Suprapubic skin (tissue), 4 donors: ENCODE measurements around the gene ZBTB25. TPM values are rescaled to one million over a fixed set of nuclear protein-coding genes. Genes with fewer than 3 reads are reported as not detected.

Experiments used
- DNase-seq, 2 donors: peaks; one replicate each; pipeline ENCODE4 v3.0.0-alpha.2; 2019; ENCODE audit warnings: low spot score in 2 of 2
- H3K27ac ChIP-seq: fragments of 200-600 bp; sonication (generic); one replicate; pipeline ENCODE4 v1.5.1; 2019
- H3K27me3 ChIP-seq: fragments of 200-600 bp; sonication (generic); one replicate; pipeline ENCODE4 v1.5.1; 2019
- H3K36me3 ChIP-seq: fragments of 200-600 bp; sonication (generic); one replicate; pipeline ENCODE4 v1.5.1; 2019
- H3K4me1 ChIP-seq: fragments of 200-600 bp; sonication (generic); one replicate; pipeline ENCODE4 v1.5.1; 2019
- H3K4me3 ChIP-seq: fragments of 200-600 bp; sonication (generic); one replicate; pipeline ENCODE4 v1.5.1; 2019; ENCODE audit warnings: mild to moderate bottlenecking
- H3K9me3 ChIP-seq: fragments of 200-600 bp; sonication (generic); one replicate; pipeline ENCODE4 v1.5.1; 2019
- CTCF ChIP-seq, 2 donors: fragments of 200-600 bp in 1 of 2; fragments of 450-650 bp in 1 of 2; sonication (generic) in 1 of 2; IDR thresholded peaks; one replicate each; pipeline ENCODE4 v1.5.1; 2016 to 2019; ENCODE audit warnings: antibody characterized with exemption in 2 of 2, mild to moderate bottlenecking in 1 of 2, moderate library complexity in 1 of 2
- EP300 ChIP-seq: sonication (generic); formaldehyde crosslinking; IDR thresholded peaks from one replicate; pipeline ENCODE4 v1.6.1; 2017; ENCODE audit warnings: antibody characterized with exemption
- POLR2A ChIP-seq, 2 donors: fragments of 450-650 bp; IDR thresholded peaks; one replicate each; pipeline ENCODE4 v1.6.1; 2017; ENCODE audit warnings: antibody characterized with exemption in 2 of 2, mild to moderate bottlenecking in 2 of 2, moderate library complexity in 2 of 2
- POLR2AphosphoS5 ChIP-seq, 3 donors: sonication (generic); formaldehyde crosslinking; IDR thresholded peaks; one replicate each; pipeline ENCODE4 v1.6.1; 2017; ENCODE audit warnings: antibody characterized with exemption in 3 of 3
- WGBS: methylation state at CpG from one replicate; pipeline ENCODE4 v1.1.5; 2018; 5-methylcytosine and 5-hydroxymethylcytosine counted together
- total RNA-seq, 4 donors: library from RNA; depleted of rRNA; stranded (reverse); fragments of >200 nt; gene quantifications; one replicate each; pipeline ENCODE4 v1.1.0, GENCODE V29; 2016

Gene ZBTB25
- total RNA-seq, 4 donors from 2014 or later = 5.9 to 29.9 (median 11.4) TPM

GRCh38 chr14:64412237-64412636, 91.4 kb downstream of the ZBTB25 start:
- Histone ChIP-seq H3K27ac (no peak overlapping the region), H3K9me3 (no peaks in the 10 kb centered on the region), H3K4me1 (no peaks in the 10 kb centered on the region), H3K27me3 (no peaks in the 10 kb centered on the region), H3K4me3 (no peak overlapping the region), H3K36me3 (peaks cover 37% of the 10 kb centered on the region)
- DNase-seq = no peak
- 93% methylated on average over 1 of the region's 1 CpG for WGBS
- TF ChIP-seq POLR2AphosphoS5 (IDR thresholded peaks at IDR 0.05) = no peak
- TF ChIP-seq CTCF (IDR thresholded peaks at IDR 0.05) = no peak
- no peak for TF ChIP-seq POLR2A (IDR thresholded peaks at IDR 0.05)
- no peak for TF ChIP-seq EP300

GRCh38 chr14:64411001-64411400, 92.6 kb downstream of the ZBTB25 start:
- Histone ChIP-seq H3K27me3 (no peaks in the 10 kb centered on the region), H3K4me3 (no peak overlapping the region), H3K27ac (no peak overlapping the region), H3K9me3 (no peaks in the 10 kb centered on the region), H3K36me3 (peaks cover 34% of the 10 kb centered on the region), H3K4me1 (no peaks in the 10 kb centered on the region)
- no peak for DNase-seq
- WGBS = 96% methylated on average over 4 of the region's 4 CpGs
- no peak for TF ChIP-seq EP300
- no peak for TF ChIP-seq POLR2A (IDR thresholded peaks at IDR 0.05)
- no peak for TF ChIP-seq CTCF (IDR thresholded peaks at IDR 0.05)
- TF ChIP-seq POLR2AphosphoS5 (IDR thresholded peaks at IDR 0.05) = no peak

- no peak for TF ChIP-seq POLR2A (IDR thresholded peaks at IDR 0.05)
- no peak for TF ChIP-seq EP300
- TF ChIP-seq CTCF (IDR thresholded peaks at IDR 0.05) = no peak
- TF ChIP-seq POLR2AphosphoS5 (IDR thresholded peaks at IDR 0.05) = no peak
- Histone ChIP-seq H3K27ac (no peak overlapping the region), H3K4me3 (no peak overlapping the region), H3K36me3 (peaks cover 27% of the 10 kb centered on the region), H3K4me1 (no peaks in the 10 kb centered on the region), H3K9me3 (no peaks in the 10 kb centered on the region), H3K27me3 (no peaks in the 10 kb centered on the region)
- no peak for DNase-seq
- 92% methylated on average over 5 of the region's 5 CpGs for WGBS
Measured at GRCh38 chr14:64410084-64410774, 93.4 kb downstream of the ZBTB25 start.

GRCh38 chr14:64409126-64409920, 94.3 kb downstream of the ZBTB25 start:
- Histone ChIP-seq H3K36me3 (peaks cover 31% of the 10 kb centered on the region), H3K27ac (no peak overlapping the region), H3K27me3 (no peaks in the 10 kb centered on the region), H3K4me3 (no peak overlapping the region), H3K4me1 (no peaks in the 10 kb centered on the region), H3K9me3 (no peaks in the 10 kb centered on the region)
- DNase-seq = no peak
- 91% methylated on average over 7 of the region's 7 CpGs for WGBS
- no peak for TF ChIP-seq POLR2A (IDR thresholded peaks at IDR 0.05)
- TF ChIP-seq CTCF (IDR thresholded peaks at IDR 0.05) = no peak
- TF ChIP-seq EP300 = no peak
- no peak for TF ChIP-seq POLR2AphosphoS5 (IDR thresholded peaks at IDR 0.05)

- Histone ChIP-seq H3K4me1 (no peaks in the 10 kb centered on the region), H3K9me3 (no peaks in the 10 kb centered on the region), H3K4me3 (no peak overlapping the region), H3K27me3 (no peaks in the 10 kb centered on the region), H3K36me3 (peaks cover 30% of the 10 kb centered on the region), H3K27ac (no peak overlapping the region)
- DNase-seq = no peak
- TF ChIP-seq POLR2A (IDR thresholded peaks at IDR 0.05) (no peak), POLR2AphosphoS5 (IDR thresholded peaks at IDR 0.05) (no peak), CTCF (IDR thresholded peaks at IDR 0.05) (no peak), EP300 (no peak)
- 100% methylated on average over 2 of the region's 2 CpGs for WGBS
Measured at GRCh38 chr14:64407329-64407728, 96.3 kb downstream of the ZBTB25 start.
